SK-N-SH treated with all-trans-retinoic acid at 6 μM for 48 hours (cell line): Measurements from ENCODE around the gene RAMACL.

Source experiments
- ATAC-seq: fragments of 200-7000 bp; cut with Tn5 transposase; 3 replicates; pipeline ENCODE4 v1.9.1; 2020; ENCODE audit warnings: mild to moderate bottlenecking, moderate library complexity
- ARNTL ChIP-seq: fragments of 450-650 bp; formaldehyde crosslinking; IDR thresholded peaks from 2 replicates; pipeline ENCODE4 v1.5.0; 2020; ENCODE audit warnings: low read depth, mild to moderate bottlenecking, moderate library complexity, borderline replicate concordance
- BACH2 ChIP-seq: fragments of 250-450 bp; sonication (Bioruptor Pico); IDR thresholded peaks from 2 replicates; pipeline ENCODE4 v1.9.0; 2021; ENCODE audit warnings: mild to moderate bottlenecking, borderline replicate concordance
- CREB5 ChIP-seq: fragments of 250-450 bp; sonication (Bioruptor Pico); IDR thresholded peaks from 2 replicates; pipeline ENCODE4 v1.5.1; 2020; ENCODE audit warnings: low read depth, mild to moderate bottlenecking, moderate library complexity
- CSDC2 ChIP-seq: fragments of 250-450 bp; sonication (Bioruptor Pico); IDR thresholded peaks from 2 replicates; pipeline ENCODE4 v1.5.0; 2020; ENCODE audit warnings: mild to moderate bottlenecking, moderate library complexity
- CSRNP3 ChIP-seq: fragments of 250-450 bp; sonication (Bioruptor Pico); IDR thresholded peaks from 2 replicates; pipeline ENCODE4 v1.5.1; 2021; ENCODE audit warnings: mild to moderate bottlenecking, moderate library complexity
- ESRRG ChIP-seq: fragments of 250-450 bp; sonication (Bioruptor Pico); IDR thresholded peaks from 2 replicates; pipeline ENCODE4 v1.6.1; 2021; ENCODE audit warnings: mild to moderate bottlenecking
- ISL1 ChIP-seq: fragments of 250-450 bp; sonication (Bioruptor Pico); IDR thresholded peaks from 2 replicates; pipeline ENCODE4 v2.1.2; 2022; ENCODE audit warnings: mild to moderate bottlenecking, moderate library complexity
- OSR1 ChIP-seq: fragments of 250-450 bp; sonication (Bioruptor Pico); IDR thresholded peaks from 2 replicates; pipeline ENCODE4 v1.8.0; 2022; ENCODE audit warnings: moderate library complexity, mild to moderate bottlenecking, inconsistent platforms
- RARB ChIP-seq: fragments of 250-450 bp; sonication (Bioruptor Pico); IDR thresholded peaks from 2 replicates; pipeline ENCODE4 v1.8.0; 2021; ENCODE audit warnings: mild to moderate bottlenecking, moderate library complexity
- SNAI2 ChIP-seq: fragments of 250-450 bp; sonication (Bioruptor Pico); IDR thresholded peaks from 2 replicates; pipeline ENCODE4 v1.5.0; 2020; ENCODE audit warnings: mild to moderate bottlenecking, moderate library complexity
- TCF4 ChIP-seq: fragments of 250-450 bp; sonication (Bioruptor Pico); IDR thresholded peaks from 2 replicates; pipeline ENCODE4 v1.8.0; 2021; ENCODE audit warnings: mild to moderate bottlenecking, moderate library complexity, borderline replicate concordance
- TOX ChIP-seq: fragments of 250-450 bp; sonication (Bioruptor Pico); IDR thresholded peaks from 2 replicates; pipeline ENCODE4 v1.8.0; 2021; ENCODE audit warnings: mild to moderate bottlenecking, moderate library complexity, borderline replicate concordance
- TSHZ2 ChIP-seq: fragments of 250-450 bp; sonication (Bioruptor Pico); IDR thresholded peaks from 2 replicates; pipeline ENCODE4 v1.5.0; 2020; ENCODE audit warnings: mild to moderate bottlenecking, moderate library complexity
- ZC3H10 ChIP-seq: fragments of 250-450 bp; sonication (Bioruptor Pico); IDR thresholded peaks from 2 replicates; pipeline ENCODE4 v1.5.1; 2021; ENCODE audit warnings: mild to moderate bottlenecking, moderate library complexity
- ZFP3 ChIP-seq: fragments of 250-450 bp; sonication (Bioruptor Pico); IDR thresholded peaks from 2 replicates; pipeline ENCODE4 v1.5.0; 2020; ENCODE audit warnings: mild to moderate bottlenecking, moderate library complexity
- ZFP30 ChIP-seq: fragments of 450-650 bp; formaldehyde crosslinking; IDR thresholded peaks from 2 replicates; pipeline ENCODE4 v1.5.0; 2022; ENCODE audit warnings: mild to moderate bottlenecking, moderate library complexity
- ZNF565 ChIP-seq: fragments of 450-650 bp; formaldehyde crosslinking; conservative IDR thresholded peaks from 2 replicates; pipeline ENCODE4 v1.5.0; 2020; ENCODE audit warnings: low read depth, mild to moderate bottlenecking, moderate library complexity
- ZNF70 ChIP-seq: fragments of 450-650 bp; formaldehyde crosslinking; IDR thresholded peaks from 2 replicates; pipeline ENCODE4 v1.5.0; 2020; ENCODE audit warnings: mild to moderate bottlenecking, moderate library complexity
- ZNF8 ChIP-seq: fragments of 450-650 bp; formaldehyde crosslinking; IDR thresholded peaks from 2 replicates; pipeline ENCODE4 v1.5.0; 2020; ENCODE audit warnings: mild to moderate bottlenecking, moderate library complexity
- TF ChIP-seq, protein P1 (sequence below): fragments of 250-450 bp; sonication (Bioruptor Pico); IDR thresholded peaks from 2 replicates; pipeline ENCODE4 v1.8.0; 2021; ENCODE audit warnings: low read depth, mild to moderate bottlenecking, moderate library complexity, borderline replicate concordance

Gene RAMACL

DNA sequence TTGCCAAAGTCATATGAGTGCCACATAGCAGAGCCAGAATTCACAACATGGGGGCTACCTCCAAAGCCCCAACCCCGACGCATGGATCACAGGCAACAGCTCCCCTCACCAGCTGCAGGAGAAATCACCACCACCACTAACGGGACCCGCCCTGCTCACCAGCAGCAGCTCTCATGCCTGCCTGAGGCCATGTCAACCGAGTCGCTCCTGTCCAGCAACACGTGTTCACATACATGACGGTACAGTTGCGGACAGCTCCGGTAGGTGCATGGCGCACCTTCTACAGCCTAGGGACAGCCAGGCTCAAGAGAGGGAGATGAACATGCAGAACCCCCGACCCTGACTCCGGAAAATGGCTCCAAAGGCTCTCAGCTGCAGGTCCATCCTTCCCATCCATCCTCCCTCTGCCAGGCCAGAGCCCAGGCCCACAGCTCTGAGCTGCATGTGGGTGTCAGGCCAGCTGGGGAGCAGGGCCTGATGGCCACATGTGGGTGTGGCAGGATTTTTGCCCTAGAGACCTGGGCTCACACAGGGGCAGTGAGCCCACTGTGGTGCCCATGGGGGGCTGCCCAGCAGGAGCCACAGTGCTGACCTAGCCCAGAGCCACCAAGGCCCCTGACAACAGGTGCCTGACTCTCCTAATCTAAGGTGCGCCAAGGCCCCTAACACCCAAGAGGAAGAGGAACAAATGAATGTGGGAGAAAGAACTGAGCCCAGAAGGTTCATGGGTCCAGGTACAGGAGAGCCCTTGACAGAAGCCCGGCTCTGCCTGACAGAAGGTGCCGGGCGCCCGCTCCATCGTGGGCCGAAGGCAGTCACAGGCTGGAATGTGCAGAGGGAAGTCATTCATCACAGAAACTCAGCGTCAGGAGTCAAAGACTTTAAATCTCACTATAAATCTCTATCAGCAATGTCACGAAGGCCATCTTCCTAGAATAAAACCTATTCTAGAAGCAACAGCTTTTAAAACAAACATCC lies 30.1 kb upstream of the RAMACL start:
- TF ChIP-seq SNAI2 (no peak), TOX (no peak), ARNTL (CRISPR knock-in tag) (no peak), ISL1 (CRISPR knock-in tag) (no peak), ESRRG (CRISPR knock-in tag) (no peak), CSDC2 (no peak), ZFP30 (CRISPR knock-in tag) (no peak)
- TF ChIP-seq, protein P1, sequence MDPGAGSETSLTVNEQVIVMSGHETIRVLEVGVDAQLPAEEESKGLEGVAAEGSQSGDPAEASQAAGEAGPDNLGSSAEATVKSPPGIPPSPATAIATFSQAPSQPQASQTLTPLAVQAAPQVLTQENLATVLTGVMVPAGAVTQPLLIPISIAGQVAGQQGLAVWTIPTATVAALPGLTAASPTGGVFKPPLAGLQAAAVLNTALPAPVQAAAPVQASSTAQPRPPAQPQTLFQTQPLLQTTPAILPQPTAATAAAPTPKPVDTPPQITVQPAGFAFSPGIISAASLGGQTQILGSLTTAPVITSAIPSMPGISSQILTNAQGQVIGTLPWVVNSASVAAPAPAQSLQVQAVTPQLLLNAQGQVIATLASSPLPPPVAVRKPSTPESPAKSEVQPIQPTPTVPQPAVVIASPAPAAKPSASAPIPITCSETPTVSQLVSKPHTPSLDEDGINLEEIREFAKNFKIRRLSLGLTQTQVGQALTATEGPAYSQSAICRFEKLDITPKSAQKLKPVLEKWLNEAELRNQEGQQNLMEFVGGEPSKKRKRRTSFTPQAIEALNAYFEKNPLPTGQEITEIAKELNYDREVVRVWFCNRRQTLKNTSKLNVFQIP (CRISPR knock-in tag) = no peak
- ATAC-seq = no peak

DNA sequence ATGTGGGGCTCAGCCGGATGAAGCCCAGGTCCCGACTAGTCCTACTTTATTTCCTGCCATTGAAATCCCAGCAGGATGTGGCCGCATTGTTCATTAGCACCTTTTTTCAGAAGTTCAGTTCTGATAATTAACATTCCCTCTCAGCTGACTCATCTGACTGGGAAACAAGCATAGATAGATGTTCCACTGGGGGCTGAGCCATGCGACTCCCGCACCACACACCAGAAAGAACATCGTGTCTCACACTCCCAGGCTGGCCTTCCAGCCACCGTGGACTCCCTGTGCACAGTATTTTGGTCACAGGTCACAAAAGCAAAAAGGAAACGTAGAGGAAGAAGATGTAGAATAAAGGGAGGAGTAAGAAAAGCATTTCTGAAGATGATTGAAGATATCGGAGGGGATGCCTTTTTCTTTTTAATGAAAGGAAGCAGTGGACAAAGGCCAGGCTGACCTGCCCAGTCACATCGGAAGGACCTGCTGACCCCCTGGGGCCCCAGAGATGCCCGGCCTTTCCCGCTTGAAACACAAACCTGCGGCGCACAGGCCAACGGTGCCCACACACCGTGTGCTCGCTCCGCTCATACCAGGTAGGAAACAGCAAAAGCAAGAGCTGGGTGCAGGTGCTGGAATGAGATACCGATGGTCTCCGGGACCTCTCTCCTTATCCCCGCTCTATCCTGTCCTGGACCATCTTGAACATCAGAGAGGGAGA lies 28.7 kb upstream of the RAMACL start:
- TF ChIP-seq BACH2 (CRISPR knock-in tag) = no peak
- ATAC-seq = no peak

DNA sequence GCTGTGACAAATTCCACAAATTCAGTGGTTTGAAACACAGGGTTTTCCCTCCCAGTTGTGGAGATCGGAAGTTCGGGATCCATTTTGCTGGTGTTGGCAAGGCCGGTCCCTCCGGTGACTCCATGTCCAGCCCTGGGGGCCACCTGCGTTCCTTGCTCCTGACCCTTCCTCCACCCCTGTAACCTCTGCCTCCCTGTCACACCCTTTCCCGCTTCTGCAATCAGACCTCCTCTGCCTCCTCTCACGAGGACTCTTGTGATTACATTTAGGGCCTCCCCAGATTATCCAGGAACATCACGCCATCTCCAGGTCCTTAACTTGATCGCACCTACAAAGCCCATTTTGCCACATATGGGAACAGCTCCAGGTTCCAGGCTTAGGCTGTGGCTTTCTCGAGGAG lies 28.1 kb upstream of the RAMACL start:
- TF ChIP-seq ZNF565 (CRISPR knock-in tag) (no peak), CREB5 (no peak), CSRNP3 (no peak), ZFP30 (CRISPR knock-in tag) (no peak), ZNF8 (no peak), ZNF70 (no peak), TCF4 (CRISPR knock-in tag) (no peak)
- no peak for ATAC-seq

DNA sequence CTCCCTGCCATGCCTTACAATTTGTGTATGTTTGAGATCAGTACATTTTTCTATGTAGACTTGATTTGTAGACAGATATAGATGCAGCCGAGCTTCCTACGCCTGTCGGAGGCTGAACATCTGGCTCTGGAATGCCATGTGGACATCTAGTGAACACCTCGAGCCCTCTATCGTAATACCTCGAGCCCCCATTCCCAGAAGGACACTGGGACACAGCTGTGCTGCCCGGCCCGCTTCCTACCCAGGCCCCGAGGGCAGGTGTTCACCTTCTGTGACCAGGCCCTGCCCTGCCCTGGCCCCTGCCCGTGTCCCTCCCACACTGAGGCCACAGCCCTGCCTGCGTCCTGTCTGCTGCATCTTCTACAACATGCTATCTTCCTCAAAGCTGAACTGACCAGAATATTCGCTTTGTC lies 27.7 kb upstream of the RAMACL start:
- ATAC-seq = no peak
- TF ChIP-seq CSDC2 (no peak), ESRRG (CRISPR knock-in tag) (no peak), ZFP30 (CRISPR knock-in tag) (no peak), ZNF565 (CRISPR knock-in tag) (no peak), SNAI2 (no peak), TSHZ2 (CRISPR knock-in tag) (no peak), RARB (no peak), CREB5 (no peak), ISL1 (CRISPR knock-in tag) (no peak), OSR1 (no peak), ZNF70 (no peak), ZFP3 (CRISPR knock-in tag) (no peak), ZC3H10 (CRISPR knock-in tag) (no peak), BACH2 (CRISPR knock-in tag) (no peak)
